ENCODE measurements around the gene DLG2. TPM values are rescaled to one million over a fixed set of nuclear protein-coding genes. Genes with fewer than 3 reads are reported as not detected.

The DLG2 gene
- total and polyA plus RNA-seq, 9 of the 15 experiments (the other 6 are each of a cell fraction or from before 2014, with no cell fraction given): 0.52 to 1.6 (median 0.95) TPM

GRCh38 chr11:85394283-85394682 lies 232.9 kb downstream of the DLG2 start:
- no peaks in the 10 kb centered on the region for H3K36me3 ChIP-seq (ENCODE audit: control insufficient read depth, insufficient read depth, low read length)
- no peak overlapping the region for H3K4me2 ChIP-seq (ENCODE audit: insufficient read depth, low read length)
- DNase-seq (ENCODE audit: extremely low read depth in 1 of 4, low spot score in 3 of 4): no peak
- no peak for TF ChIP-seq ETS2 (tag; IDR thresholded peaks at IDR 0.05; ENCODE audit: borderline replicate concordance, poor library complexity, severe bottlenecking)
- no peak for TF ChIP-seq UBTF (IDR thresholded peaks at IDR 0.05; ENCODE audit: borderline replicate concordance in 1 of 2, low read depth in 2 of 2, low read length in 2 of 2)
- TF ChIP-seq KLF1 (tag; IDR thresholded peaks at IDR 0.05): no peak
- TF ChIP-seq HMGXB4 (CRISPR knock-in tag; IDR thresholded peaks at IDR 0.05): no peak
- no peaks in the 10 kb centered on the region for H3K4me1 ChIP-seq (replicated peaks in 1 of 2; ENCODE audit: control insufficient read depth in 2 of 2, insufficient read depth in 2 of 2, low read length in 2 of 2)
- no peaks in the 10 kb centered on the region for H3K27me3 ChIP-seq (ENCODE audit: control insufficient read depth in 2 of 2, insufficient read depth in 2 of 2, low read length in 2 of 2)
- in situ Hi-C loops (cut with MboI): no loop called here
- ATAC-seq: no peak
- no peaks in the 10 kb centered on the region for H4K20me1 ChIP-seq (replicated peaks; ENCODE audit: control insufficient read depth, insufficient read depth, low read length)
- BruUV-seq (replicated peaks): no TSS peak
- intact Hi-C loops (cut with micrococcal nuclease): no loop called here
- FAIRE-seq: no peak
- H2AFZ ChIP-seq (ENCODE audit: low read depth, low read length): no peak overlapping the region
- H3K4me3 ChIP-seq: no peak overlapping the region
- WGBS (ENCODE audit: insufficient coverage, low coverage, missing lambda C conversion rate): 0% methylated on average over 2 of the region's 2 CpGs
- no peak overlapping the region for H3K27ac ChIP-seq (ENCODE audit: extremely low read depth, low read depth, low read length)
- no peaks in the 10 kb centered on the region for H3K79me2 ChIP-seq (ENCODE audit: control insufficient read depth, insufficient read depth, low read length)
- ChIA-PET CTCF (ENCODE audit: low intra/inter-chr PET ratio) (no interaction called here), POLR2A (no interaction called here)
- H3K9me1 ChIP-seq (ENCODE audit: control insufficient read depth, insufficient read depth, low read length): no peaks in the 10 kb centered on the region
- no peak overlapping the region for H3K9ac ChIP-seq (ENCODE audit: insufficient read depth in 1 of 2, low read depth in 2 of 2, low read length in 2 of 2)
- H3K9me3 ChIP-seq (replicated peaks; ENCODE audit: control insufficient read depth, insufficient read depth, low read depth, low read length): no peaks in the 10 kb centered on the region

All from K562 (cell line).